CD14-positive monocyte (primary cell): ENCODE measurements around the gene SUSD5. TPM values are rescaled to one million over a fixed set of nuclear protein-coding genes. Genes with fewer than 3 reads are reported as not detected.

Experiments
- DNase-seq, 3 donors: peaks; one replicate each; pipeline ENCODE4 v3.0.0-alpha.2; 2011 to 2022
- H2AFZ ChIP-seq: 2 replicates; pipeline ENCODE4 v1.6.0; 2012; ENCODE audit warnings: mild to moderate bottlenecking, low read depth, low read length, inconsistent platforms; ENCODE audit not compliant: insufficient read depth, poor library complexity, severe bottlenecking
- H3K27ac ChIP-seq, 2 donors: 1 replicate in 1 of 2; 2 replicates in 1 of 2; pipeline ENCODE4 v1.5.1; 2012 to 2013; ENCODE audit warnings: low read length in 2 of 2, control low read depth in 1 of 2, inconsistent platforms in 1 of 2, low read depth in 1 of 2, mild to moderate bottlenecking in 1 of 2
- H3K27me3 ChIP-seq, 2 donors: one replicate each; pipeline versions ENCODE4 v1.6.0 to v1.6.1; 2011 to 2013; ENCODE audit warnings: low read length in 2 of 2; ENCODE audit not compliant: control insufficient read depth in 2 of 2, insufficient read depth in 2 of 2
- H3K36me3 ChIP-seq, 2 donors: replicated peaks in 1 of 2; 1 replicate in 1 of 2; 2 replicates in 1 of 2; pipeline versions ENCODE4 v1.5.1 to v1.6.1; 2012 to 2013; ENCODE audit warnings: low read length in 2 of 2, control low read depth in 1 of 2, inconsistent platforms in 1 of 2, mild to moderate bottlenecking in 1 of 2; ENCODE audit not compliant: insufficient read depth in 2 of 2, control insufficient read depth in 1 of 2
- H3K4me1 ChIP-seq, 2 donors: 1 replicate in 1 of 2; 2 replicates in 1 of 2; pipeline versions ENCODE4 v1.5.1 to v1.6.1; 2012 to 2013; ENCODE audit warnings: low read length in 2 of 2, control low read depth in 1 of 2, inconsistent platforms in 1 of 2, mild to moderate bottlenecking in 1 of 2, moderate library complexity in 1 of 2; ENCODE audit not compliant: insufficient read depth in 2 of 2, control insufficient read depth in 1 of 2
- H3K4me2 ChIP-seq: replicated peaks from 2 replicates; pipeline ENCODE3; 2012; ENCODE audit warnings: low read length, moderate library complexity, mild to moderate bottlenecking; ENCODE audit not compliant: poor library complexity, severe bottlenecking; ENCODE audit errors: extremely low read depth
- H3K4me3 ChIP-seq, 3 experiments: fragments of 200-600 bp in 1 of 3; sonication (generic) in 1 of 3; replicated peaks in 1 of 3; 1 replicate in 2 of 3; 2 replicates in 1 of 3; pipeline ENCODE4 v1.5.1; 2011 to 2013; ENCODE audit warnings: low read length in 3 of 3, mild to moderate bottlenecking in 3 of 3, control low read depth in 2 of 3, low read depth in 2 of 3, inconsistent platforms in 1 of 3, moderate library complexity in 1 of 3
- H3K79me2 ChIP-seq: 2 replicates; pipeline ENCODE4 v1.6.0; 2012; ENCODE audit warnings: mild to moderate bottlenecking, control low read depth, inconsistent platforms, low read length, moderate library complexity; ENCODE audit not compliant: insufficient read depth
- H3K9ac ChIP-seq: 2 replicates; pipeline ENCODE4 v1.6.0; 2017; ENCODE audit warnings: low read length, mild to moderate bottlenecking; ENCODE audit not compliant: insufficient read depth, poor library complexity, severe bottlenecking
- H3K9me3 ChIP-seq, 2 donors: replicated peaks in 1 of 2; 1 replicate in 1 of 2; 2 replicates in 1 of 2; pipeline versions ENCODE4 v1.5.1 to v1.6.1; 2012 to 2013; ENCODE audit warnings: low read length in 2 of 2, control low read depth in 1 of 2; ENCODE audit not compliant: control insufficient read depth in 1 of 2, insufficient read depth in 1 of 2
- H4K20me1 ChIP-seq: 2 replicates; pipeline ENCODE4 v1.6.0; 2012; ENCODE audit warnings: mild to moderate bottlenecking, low read length, control low read depth, moderate library complexity; ENCODE audit not compliant: insufficient read depth
- H3K27ac Mint-ChIP-seq, 7 donors: one replicate each; pipeline ENCODE4 v1.8.0; 2020; ENCODE audit warnings: mild to moderate bottlenecking in 7 of 7, mixed read lengths in 7 of 7, moderate library complexity in 6 of 7, inconsistent platforms in 2 of 7
- H3K27me3 Mint-ChIP-seq, 3 donors: one replicate each; pipeline ENCODE4 v1.8.0; 2021 to 2022; ENCODE audit warnings: low read depth in 3 of 3, mild to moderate bottlenecking in 3 of 3, mixed read lengths in 3 of 3, moderate library complexity in 3 of 3, inconsistent platforms in 1 of 3
- H3K36me3 Mint-ChIP-seq, 2 donors: one replicate each; pipeline ENCODE4 v1.8.0; 2020; ENCODE audit warnings: mixed read lengths in 2 of 2, inconsistent platforms in 1 of 2, mild to moderate bottlenecking in 1 of 2
- H3K4me1 Mint-ChIP-seq: one replicate; pipeline ENCODE4 v1.8.0; 2020; ENCODE audit warnings: mild to moderate bottlenecking, mixed read lengths
- H3K4me3 Mint-ChIP-seq, 2 donors: one replicate each; pipeline ENCODE4 v1.8.0; 2020; ENCODE audit warnings: mild to moderate bottlenecking in 2 of 2, mixed read lengths in 2 of 2, moderate library complexity in 1 of 2
- H3K9me3 Mint-ChIP-seq, 7 donors: one replicate each; pipeline ENCODE4 v1.8.0; 2020 to 2022; ENCODE audit warnings: mixed read lengths in 7 of 7, mild to moderate bottlenecking in 6 of 7, moderate library complexity in 6 of 7, inconsistent platforms in 2 of 7
- WGBS: methylation state at CpG from one replicate; pipeline ENCODE4 v1.1.5; 2013; ENCODE audit warnings: missing lambda C conversion rate; ENCODE audit not compliant: insufficient coverage; 5-methylcytosine and 5-hydroxymethylcytosine counted together
- intact Hi-C, 2 donors: fragments of 100-400 bp; cut with micrococcal nuclease; formaldehyde crosslinking; loops; one replicate each; pipeline versions ENCODE4 v1.15.0 to v1.15.1; 2023
- polyA plus RNA-seq, 3 donors: library from polyadenylated mRNA; depleted of rRNA in 1 of 3; unstranded in 2 of 3; stranded (reverse) in 1 of 3; fragments of 300-500 nt in 2 of 3; fragments of >200 nt in 1 of 3; fragmentation: Illumina TruSeq in 2 of 3; gene quantifications; 1 replicate in 2 of 3; 2 replicates in 1 of 3; pipeline ENCODE4 v1.2.3, GENCODE V29; 2012 to 2021
- TF ChIP-seq, protein P1 (sequence below): fragments of 200-600 bp; IDR thresholded peaks from one replicate; pipeline ENCODE4 v1.8.0; 2022; ENCODE audit warnings: antibody characterized with exemption, mild to moderate bottlenecking

SUSD5 gene
- polyA plus RNA-seq, 3 donors, result not detected

DNA sequence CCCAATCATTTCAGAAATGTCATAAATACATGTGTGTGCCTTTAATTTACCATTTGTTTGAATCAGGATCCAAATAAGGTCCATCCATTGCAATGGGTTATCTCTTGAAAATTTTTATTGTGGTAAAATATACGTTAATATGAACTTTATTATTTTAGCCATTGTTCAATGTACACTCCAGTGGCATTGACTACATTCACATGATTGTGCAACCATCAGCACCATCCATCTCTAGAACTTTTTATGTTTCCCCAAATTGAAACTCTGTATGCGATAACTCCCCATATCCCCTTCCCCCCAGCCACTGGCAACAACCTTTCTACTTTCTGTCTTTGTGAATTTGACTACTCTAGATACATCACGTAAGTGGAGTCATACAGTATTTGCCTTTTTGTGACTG, 92.8 kb downstream of the SUSD5 start:
- Mint-ChIP-seq H3K27ac (peak overlapping the region in 3 of 7 donors; percentile 26 to 59 (median 41)), H3K27me3 (no peaks in the 10 kb centered on the region), H3K9me3 (peaks cover 0 to 2% (median 0%) of the 10 kb centered on the region in 7 donors), H3K4me1 (peaks cover 23% of the 10 kb centered on the region), H3K36me3 (peaks cover 57 to 90% of the 10 kb centered on the region in 2 donors), H3K4me3 (no peak overlapping the region)
- H3K9ac ChIP-seq, result no peak overlapping the region
- WGBS, result no CpG with 5 or more reads among the region's 3 CpGs
- peaks cover 16% of the 10 kb centered on the region for H4K20me1 ChIP-seq
- H3K79me2 ChIP-seq, result peaks cover 11% of the 10 kb centered on the region
- H3K36me3 ChIP-seq, result peaks cover 70 to 96% of the 10 kb centered on the region in 2 donors
- intact Hi-C loops, result no loop called here
- H3K4me1 ChIP-seq, result peaks cover 12 to 13% of the 10 kb centered on the region in 2 donors
- H2AFZ ChIP-seq, result no peak overlapping the region
- H3K27ac ChIP-seq, result no peak overlapping the region
- no peak overlapping the region for H3K4me3 ChIP-seq
- no peaks in the 10 kb centered on the region for H3K27me3 ChIP-seq
- H3K9me3 ChIP-seq, result no peaks in the 10 kb centered on the region
- H3K4me2 ChIP-seq, result no peak overlapping the region
- TF ChIP-seq, protein P1, sequence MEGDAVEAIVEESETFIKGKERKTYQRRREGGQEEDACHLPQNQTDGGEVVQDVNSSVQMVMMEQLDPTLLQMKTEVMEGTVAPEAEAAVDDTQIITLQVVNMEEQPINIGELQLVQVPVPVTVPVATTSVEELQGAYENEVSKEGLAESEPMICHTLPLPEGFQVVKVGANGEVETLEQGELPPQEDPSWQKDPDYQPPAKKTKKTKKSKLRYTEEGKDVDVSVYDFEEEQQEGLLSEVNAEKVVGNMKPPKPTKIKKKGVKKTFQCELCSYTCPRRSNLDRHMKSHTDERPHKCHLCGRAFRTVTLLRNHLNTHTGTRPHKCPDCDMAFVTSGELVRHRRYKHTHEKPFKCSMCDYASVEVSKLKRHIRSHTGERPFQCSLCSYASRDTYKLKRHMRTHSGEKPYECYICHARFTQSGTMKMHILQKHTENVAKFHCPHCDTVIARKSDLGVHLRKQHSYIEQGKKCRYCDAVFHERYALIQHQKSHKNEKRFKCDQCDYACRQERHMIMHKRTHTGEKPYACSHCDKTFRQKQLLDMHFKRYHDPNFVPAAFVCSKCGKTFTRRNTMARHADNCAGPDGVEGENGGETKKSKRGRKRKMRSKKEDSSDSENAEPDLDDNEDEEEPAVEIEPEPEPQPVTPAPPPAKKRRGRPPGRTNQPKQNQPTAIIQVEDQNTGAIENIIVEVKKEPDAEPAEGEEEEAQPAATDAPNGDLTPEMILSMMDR, result no peak
- no peak for DNase-seq

- Mint-ChIP-seq H3K4me3 (no peak overlapping the region), H3K27me3 (no peaks in the 10 kb centered on the region), H3K9me3 (peaks cover 0 to 2% (median 0%) of the 10 kb centered on the region in 7 donors), H3K36me3 (peaks cover 54 to 84% of the 10 kb centered on the region in 2 donors), H3K4me1 (peaks cover 30% of the 10 kb centered on the region), H3K27ac (peak overlapping the region in 1 of 7 donors; percentile 37)
- H3K9ac ChIP-seq, result no peak overlapping the region
- intact Hi-C loops, result no loop called here
- no peaks in the 10 kb centered on the region for H3K9me3 ChIP-seq
- peaks cover 23% of the 10 kb centered on the region for H3K79me2 ChIP-seq
- H2AFZ ChIP-seq, result no peak overlapping the region
- peaks cover 24% of the 10 kb centered on the region for H4K20me1 ChIP-seq
- DNase-seq, result no peak
- 100% methylated on average over 1 of the region's 1 CpG for WGBS
- H3K4me1 ChIP-seq, result peaks cover 14 to 19% of the 10 kb centered on the region in 2 donors
- H3K4me3 ChIP-seq, result no peak overlapping the region
- TF ChIP-seq, protein P1, result no peak
- no peaks in the 10 kb centered on the region for H3K27me3 ChIP-seq
- no peak overlapping the region for H3K4me2 ChIP-seq
- H3K36me3 ChIP-seq, result peaks cover 67 to 97% of the 10 kb centered on the region in 2 donors
- no peak overlapping the region for H3K27ac ChIP-seq
Observed at GRCh38 chr3:33124638-33125037, 94.0 kb downstream of the SUSD5 start.
